OCI-LY3 (cell line): ENCODE measurements around the gene CTXN2.
A peak's percentile ranks its signal among the peaks of the same experiment; 100 is the strongest.

ENCODE experiments used
- EZH2phosphoT487 ChIP-seq: fragments of 200-600 bp; shearing (Covaris generic); IDR thresholded peaks from 2 replicates; pipeline ENCODE4 v1.6.1; 2018; ENCODE audit warnings: antibody characterized with exemption, mixed run types, low read depth
- TF ChIP-seq, protein P1 (sequence below): fragments of 200-600, 300-600 bp; sonication (generic); IDR thresholded peaks from 2 replicates; pipeline ENCODE4 v1.5.1; 2014; ENCODE audit warnings: antibody characterized with exemption, low read length, low read depth

DNA sequence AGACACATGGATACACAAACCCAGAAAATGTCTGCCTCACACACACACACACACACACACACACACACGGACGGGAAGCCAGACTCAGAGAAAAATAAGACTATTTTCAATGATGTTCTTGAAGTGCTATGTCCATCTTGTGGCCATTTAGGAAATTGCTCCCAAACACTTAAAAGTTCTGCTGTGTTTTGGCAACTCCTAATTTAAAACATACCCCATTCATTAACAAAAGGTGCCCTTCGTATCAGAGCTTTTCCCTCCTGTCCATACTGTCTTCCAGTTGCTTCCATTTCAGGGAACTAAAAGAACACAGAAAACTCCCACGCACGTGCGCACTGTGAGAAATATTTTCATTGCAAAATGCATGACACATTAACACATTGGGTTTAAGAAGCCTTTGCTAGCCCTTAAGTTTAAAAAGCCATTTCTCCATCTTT lies 59.2 kb downstream of the CTXN2 start:
- TF ChIP-seq, protein P1, sequence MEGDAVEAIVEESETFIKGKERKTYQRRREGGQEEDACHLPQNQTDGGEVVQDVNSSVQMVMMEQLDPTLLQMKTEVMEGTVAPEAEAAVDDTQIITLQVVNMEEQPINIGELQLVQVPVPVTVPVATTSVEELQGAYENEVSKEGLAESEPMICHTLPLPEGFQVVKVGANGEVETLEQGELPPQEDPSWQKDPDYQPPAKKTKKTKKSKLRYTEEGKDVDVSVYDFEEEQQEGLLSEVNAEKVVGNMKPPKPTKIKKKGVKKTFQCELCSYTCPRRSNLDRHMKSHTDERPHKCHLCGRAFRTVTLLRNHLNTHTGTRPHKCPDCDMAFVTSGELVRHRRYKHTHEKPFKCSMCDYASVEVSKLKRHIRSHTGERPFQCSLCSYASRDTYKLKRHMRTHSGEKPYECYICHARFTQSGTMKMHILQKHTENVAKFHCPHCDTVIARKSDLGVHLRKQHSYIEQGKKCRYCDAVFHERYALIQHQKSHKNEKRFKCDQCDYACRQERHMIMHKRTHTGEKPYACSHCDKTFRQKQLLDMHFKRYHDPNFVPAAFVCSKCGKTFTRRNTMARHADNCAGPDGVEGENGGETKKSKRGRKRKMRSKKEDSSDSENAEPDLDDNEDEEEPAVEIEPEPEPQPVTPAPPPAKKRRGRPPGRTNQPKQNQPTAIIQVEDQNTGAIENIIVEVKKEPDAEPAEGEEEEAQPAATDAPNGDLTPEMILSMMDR = peak; percentile 65
- TF ChIP-seq EZH2phosphoT487 = no peak
